ENCODE data around the gene EYA4.

DNA sequence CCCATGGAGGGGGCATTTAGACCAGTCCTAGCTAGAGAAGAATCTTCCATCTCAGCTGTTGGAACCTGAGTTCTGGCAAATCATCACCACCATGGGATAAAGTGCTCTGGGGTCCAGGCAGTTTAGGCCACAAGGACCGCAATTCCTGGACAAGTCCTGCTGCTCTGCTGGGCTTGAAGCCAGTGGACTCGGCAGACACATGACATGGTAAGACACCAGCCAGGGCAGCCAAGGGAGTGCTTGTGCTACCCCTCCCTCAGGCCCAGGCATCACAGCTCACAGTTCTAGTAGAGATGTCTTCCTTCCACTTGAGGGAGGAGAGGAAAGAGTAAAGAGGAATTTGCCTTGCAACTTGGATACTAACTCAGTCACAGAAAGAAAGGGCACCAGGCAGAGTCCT lies 246.0 kb downstream of the EYA4 start:
- TF ChIP-seq, protein P1, sequence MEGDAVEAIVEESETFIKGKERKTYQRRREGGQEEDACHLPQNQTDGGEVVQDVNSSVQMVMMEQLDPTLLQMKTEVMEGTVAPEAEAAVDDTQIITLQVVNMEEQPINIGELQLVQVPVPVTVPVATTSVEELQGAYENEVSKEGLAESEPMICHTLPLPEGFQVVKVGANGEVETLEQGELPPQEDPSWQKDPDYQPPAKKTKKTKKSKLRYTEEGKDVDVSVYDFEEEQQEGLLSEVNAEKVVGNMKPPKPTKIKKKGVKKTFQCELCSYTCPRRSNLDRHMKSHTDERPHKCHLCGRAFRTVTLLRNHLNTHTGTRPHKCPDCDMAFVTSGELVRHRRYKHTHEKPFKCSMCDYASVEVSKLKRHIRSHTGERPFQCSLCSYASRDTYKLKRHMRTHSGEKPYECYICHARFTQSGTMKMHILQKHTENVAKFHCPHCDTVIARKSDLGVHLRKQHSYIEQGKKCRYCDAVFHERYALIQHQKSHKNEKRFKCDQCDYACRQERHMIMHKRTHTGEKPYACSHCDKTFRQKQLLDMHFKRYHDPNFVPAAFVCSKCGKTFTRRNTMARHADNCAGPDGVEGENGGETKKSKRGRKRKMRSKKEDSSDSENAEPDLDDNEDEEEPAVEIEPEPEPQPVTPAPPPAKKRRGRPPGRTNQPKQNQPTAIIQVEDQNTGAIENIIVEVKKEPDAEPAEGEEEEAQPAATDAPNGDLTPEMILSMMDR (IDR thresholded peaks at IDR 0.05): no peak
- TF ChIP-seq POLR2AphosphoS5 (IDR thresholded peaks at IDR 0.05; ENCODE audit: low read depth, low read length) (no peak), SIN3A (IDR thresholded peaks at IDR 0.05; ENCODE audit: borderline replicate concordance, insufficient read depth, low read depth, low read length) (no peak)
- TF ChIP-seq, protein P2, sequence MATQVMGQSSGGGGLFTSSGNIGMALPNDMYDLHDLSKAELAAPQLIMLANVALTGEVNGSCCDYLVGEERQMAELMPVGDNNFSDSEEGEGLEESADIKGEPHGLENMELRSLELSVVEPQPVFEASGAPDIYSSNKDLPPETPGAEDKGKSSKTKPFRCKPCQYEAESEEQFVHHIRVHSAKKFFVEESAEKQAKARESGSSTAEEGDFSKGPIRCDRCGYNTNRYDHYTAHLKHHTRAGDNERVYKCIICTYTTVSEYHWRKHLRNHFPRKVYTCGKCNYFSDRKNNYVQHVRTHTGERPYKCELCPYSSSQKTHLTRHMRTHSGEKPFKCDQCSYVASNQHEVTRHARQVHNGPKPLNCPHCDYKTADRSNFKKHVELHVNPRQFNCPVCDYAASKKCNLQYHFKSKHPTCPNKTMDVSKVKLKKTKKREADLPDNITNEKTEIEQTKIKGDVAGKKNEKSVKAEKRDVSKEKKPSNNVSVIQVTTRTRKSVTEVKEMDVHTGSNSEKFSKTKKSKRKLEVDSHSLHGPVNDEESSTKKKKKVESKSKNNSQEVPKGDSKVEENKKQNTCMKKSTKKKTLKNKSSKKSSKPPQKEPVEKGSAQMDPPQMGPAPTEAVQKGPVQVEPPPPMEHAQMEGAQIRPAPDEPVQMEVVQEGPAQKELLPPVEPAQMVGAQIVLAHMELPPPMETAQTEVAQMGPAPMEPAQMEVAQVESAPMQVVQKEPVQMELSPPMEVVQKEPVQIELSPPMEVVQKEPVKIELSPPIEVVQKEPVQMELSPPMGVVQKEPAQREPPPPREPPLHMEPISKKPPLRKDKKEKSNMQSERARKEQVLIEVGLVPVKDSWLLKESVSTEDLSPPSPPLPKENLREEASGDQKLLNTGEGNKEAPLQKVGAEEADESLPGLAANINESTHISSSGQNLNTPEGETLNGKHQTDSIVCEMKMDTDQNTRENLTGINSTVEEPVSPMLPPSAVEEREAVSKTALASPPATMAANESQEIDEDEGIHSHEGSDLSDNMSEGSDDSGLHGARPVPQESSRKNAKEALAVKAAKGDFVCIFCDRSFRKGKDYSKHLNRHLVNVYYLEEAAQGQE (IDR thresholded peaks at IDR 0.05; ENCODE audit: insufficient read depth in 1 of 2, low read depth in 2 of 2, low read length in 1 of 2): no peak

Data from Panc1 (cell line).